Astrocyte of the spinal cord (primary cell): Measurements from ENCODE around the gene CEP192.
"Not testable (repeated sequence)": the region's sequence is repeated elsewhere in the genome, so short reads cannot be mapped to it uniquely, and the experiment has no call there.

ENCODE experiments used
- DNase-seq: peaks from one replicate; pipeline ENCODE4 v3.0.0; 2011; ENCODE audit warnings: low read depth, low spot score
- H3K4me3 ChIP-seq: 2 replicates; pipeline ENCODE4 v1.5.1; 2011; ENCODE audit warnings: low read depth, mild to moderate bottlenecking, low read length, moderate library complexity
- in situ Hi-C: cut with HindIII; loops from 2 replicates; pipeline ENCODE4 v1.10.0; 2017; ENCODE audit warnings: low sequenced_read_pairs
- TF ChIP-seq, protein P1 (sequence below): IDR thresholded peaks from 2 replicates; pipeline ENCODE4 v1.5.1; 2012; ENCODE audit warnings: low read depth, mild to moderate bottlenecking, low read length, inconsistent platforms

The CEP192 gene

DNA sequence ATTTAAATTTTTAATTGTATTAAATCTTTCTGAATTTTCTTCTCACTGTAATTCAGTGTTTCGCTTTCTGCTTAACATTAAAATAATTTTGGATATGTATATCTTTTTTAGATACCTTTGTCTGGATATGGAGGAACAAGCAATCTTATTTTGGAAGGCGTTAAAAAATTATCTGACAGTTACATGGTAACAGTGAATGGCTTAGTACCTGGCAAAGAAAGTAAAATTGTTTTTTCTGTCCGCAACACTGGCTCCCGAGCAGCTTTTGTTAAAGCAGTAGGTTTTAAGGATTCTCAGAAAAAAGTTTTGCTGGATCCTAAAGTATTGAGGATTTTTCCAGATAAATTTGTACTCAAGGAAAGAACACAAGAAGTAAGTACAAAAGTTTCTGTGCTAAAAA lies 95.7 kb downstream of the CEP192 start:
- DNase-seq: no peak
- H3K4me3 ChIP-seq: no peak overlapping the region
- in situ Hi-C loops: no loop called here
- TF ChIP-seq, protein P1, sequence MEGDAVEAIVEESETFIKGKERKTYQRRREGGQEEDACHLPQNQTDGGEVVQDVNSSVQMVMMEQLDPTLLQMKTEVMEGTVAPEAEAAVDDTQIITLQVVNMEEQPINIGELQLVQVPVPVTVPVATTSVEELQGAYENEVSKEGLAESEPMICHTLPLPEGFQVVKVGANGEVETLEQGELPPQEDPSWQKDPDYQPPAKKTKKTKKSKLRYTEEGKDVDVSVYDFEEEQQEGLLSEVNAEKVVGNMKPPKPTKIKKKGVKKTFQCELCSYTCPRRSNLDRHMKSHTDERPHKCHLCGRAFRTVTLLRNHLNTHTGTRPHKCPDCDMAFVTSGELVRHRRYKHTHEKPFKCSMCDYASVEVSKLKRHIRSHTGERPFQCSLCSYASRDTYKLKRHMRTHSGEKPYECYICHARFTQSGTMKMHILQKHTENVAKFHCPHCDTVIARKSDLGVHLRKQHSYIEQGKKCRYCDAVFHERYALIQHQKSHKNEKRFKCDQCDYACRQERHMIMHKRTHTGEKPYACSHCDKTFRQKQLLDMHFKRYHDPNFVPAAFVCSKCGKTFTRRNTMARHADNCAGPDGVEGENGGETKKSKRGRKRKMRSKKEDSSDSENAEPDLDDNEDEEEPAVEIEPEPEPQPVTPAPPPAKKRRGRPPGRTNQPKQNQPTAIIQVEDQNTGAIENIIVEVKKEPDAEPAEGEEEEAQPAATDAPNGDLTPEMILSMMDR: no peak

DNA sequence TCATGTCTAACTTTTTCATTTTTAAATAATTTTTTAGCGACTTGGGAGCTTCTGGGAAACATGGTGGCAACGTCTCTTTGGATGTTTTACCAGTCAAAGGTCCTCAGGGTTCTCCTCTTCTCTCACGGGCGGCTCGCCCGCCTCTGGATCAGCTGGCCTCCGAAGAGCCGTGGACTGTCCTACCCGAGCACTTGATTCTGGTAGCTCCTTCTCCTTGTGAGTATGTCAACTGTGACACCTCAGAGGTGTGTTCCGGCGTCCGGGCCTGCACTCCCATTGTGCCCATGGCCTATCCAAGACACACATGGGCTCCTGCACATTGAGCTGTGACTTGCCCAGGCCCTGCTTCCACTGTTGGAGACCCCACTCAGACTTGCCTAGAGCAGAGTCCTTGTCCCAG lies 104.3 kb downstream of the CEP192 start:
- DNase-seq: no peak
- no peak overlapping the region for H3K4me3 ChIP-seq
- in situ Hi-C loops: no loop called here
- TF ChIP-seq, protein P1: no peak

DNA sequence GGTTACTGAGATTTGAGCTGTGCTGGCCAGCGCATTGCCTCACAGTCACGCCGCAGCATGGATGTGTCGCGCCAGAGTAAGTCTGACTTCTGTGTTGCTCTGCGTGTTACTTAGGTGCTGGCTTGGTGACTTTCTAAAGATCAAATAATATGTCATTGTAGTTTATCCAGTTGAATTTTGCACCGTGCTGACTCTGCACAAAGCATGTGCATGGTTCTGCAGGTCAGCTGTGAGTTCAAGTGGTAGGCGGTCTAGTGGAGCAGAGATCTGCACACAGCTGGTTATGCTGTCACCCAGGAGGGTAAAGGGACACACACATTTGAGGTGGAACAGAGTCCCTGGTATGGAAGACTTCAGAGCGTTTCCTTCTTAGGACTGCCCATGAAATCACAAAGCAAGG lies 105.1 kb downstream of the CEP192 start:
- in situ Hi-C loops: no loop called here
- DNase-seq: no peak
- TF ChIP-seq, protein P1: no peak
- H3K4me3 ChIP-seq: no peak overlapping the region

DNA sequence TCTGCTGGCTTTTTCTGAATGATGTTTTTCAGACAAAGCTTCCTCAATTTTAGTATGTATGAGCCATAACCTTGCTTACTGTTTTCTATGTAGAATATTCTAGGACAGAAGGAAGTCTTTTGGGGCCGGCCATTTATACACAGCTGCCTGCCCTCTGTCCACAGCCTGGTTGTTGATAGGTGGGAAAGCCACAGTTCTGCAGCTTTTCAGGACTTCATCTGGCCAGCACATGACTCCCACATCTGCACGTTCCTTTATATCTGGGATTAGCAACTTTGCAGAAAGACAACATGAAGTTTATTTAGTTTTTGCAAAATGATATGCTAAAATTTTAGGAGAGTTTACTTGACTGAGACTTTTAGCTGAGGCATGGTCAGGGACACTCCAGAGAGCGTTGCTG lies 105.6 kb downstream of the CEP192 start:
- TF ChIP-seq, protein P1: no peak
- in situ Hi-C loops: no loop called here
- H3K4me3 ChIP-seq: no peak overlapping the region
- no peak for DNase-seq

DNA sequence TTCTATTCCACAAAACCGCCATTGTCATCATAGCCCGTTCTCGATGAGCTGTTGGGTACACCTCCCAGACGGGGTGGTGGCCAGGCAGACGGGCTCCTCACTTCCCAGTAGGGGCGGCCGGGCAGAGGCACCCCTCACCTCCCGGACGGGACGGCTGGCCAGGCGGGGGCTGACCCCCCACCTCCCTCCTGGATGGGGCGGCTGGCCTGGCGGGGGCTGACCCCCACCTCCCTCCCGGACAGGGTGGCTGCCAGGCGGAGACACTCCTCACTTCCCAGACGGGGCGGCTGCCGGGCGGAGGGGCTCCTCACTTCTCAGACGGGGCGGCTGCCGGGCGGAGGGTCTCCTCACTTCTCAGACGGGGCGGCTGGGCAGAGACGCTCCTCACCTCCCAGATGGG lies 106.9 kb downstream of the CEP192 start:
- DNase-seq, H3K4me3 ChIP-seq, in situ Hi-C loops: not testable (repeated sequence)

DNA sequence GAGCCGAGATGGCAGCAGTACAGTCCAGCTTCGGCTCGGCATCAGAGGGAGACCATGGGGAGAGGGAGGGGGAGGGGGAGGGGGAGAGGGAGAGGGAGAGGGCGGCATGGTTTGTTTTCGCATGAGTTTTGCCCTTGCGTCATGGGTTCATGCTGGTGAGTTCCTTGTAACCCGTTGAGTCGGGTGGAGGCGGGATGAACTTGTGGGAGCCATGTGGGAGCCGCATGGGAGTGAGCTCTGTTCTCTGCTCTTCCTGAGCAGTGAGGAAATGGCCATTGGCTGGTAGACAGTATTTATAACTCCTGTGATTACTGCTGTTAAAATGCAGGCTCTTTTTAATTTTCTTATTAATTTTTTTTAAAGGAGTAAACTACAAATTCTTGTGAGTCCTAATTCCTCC lies 108.0 kb downstream of the CEP192 start:
- TF ChIP-seq, protein P1: no peak
- no peak overlapping the region for H3K4me3 ChIP-seq
- in situ Hi-C loops: no loop called here
- no peak for DNase-seq

DNA sequence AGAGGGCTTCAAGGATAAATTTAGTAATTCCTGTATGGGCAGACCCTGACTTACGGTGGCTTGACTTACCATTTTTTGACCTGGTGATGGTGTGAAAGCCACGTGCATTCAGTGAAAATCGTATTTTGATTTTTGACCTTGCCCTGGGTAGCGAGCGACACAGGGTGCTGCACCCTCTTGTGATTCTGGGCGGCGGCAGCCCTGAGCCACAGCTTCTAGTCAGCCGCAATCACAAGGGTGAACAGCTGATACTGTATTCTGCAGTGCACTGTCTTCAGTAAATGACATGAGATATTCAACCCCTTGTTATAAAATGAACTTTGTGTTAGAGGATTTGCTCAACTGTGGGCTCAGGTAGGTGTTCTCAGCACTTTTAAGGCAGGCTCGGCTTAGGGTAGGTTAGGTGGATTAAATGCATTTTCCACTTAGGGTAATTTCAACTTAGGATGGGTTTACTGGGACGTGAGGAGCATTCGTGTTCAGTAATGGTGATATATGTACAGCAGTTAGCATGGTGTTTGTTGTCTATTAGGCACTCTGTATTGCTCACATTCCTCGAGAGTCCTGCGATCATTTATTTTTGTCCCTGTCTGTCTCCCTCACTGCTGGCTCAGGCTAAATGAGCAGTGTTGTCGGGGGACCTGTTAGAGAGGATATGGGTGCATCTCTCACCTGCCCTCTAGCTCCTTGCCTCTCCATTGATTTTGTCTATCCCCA lies 109.9 kb downstream of the CEP192 start:
- DNase-seq: no peak
- TF ChIP-seq, protein P1: no peak
- no peak overlapping the region for H3K4me3 ChIP-seq
- in situ Hi-C loops: no loop called here
